HFF-Myc (cell line): ENCODE results near the gene MEIKIN.

Experiments used
- DNase-seq: peaks from one replicate; pipeline ENCODE4 v3.0.0-alpha.2; 2011; ENCODE audit warnings: low read depth; ENCODE audit errors: extremely low read depth
- H3K4me3 ChIP-seq: replicated peaks from 2 replicates; pipeline ENCODE4 v1.5.1; 2011; ENCODE audit warnings: low read depth, mild to moderate bottlenecking, control low read depth, low read length
- CTCF ChIP-seq: IDR thresholded peaks from 2 replicates; pipeline ENCODE4 v1.5.1; 2012; ENCODE audit warnings: mild to moderate bottlenecking, low read depth, low read length, control low read depth; ENCODE audit errors: missing control alignments

Gene MEIKIN

GRCh38 chr5:131945551-131946168 is at the start of gene MEIKIN:
TSS of gene MEIKIN (minus strand) at chr5:131945663. CDS start at chr5:131945505, 158 bp downstream.
- DNase-seq: no peak
- no peak within 1 kb of the TSS for H3K4me3 ChIP-seq
- TF ChIP-seq CTCF: no peak

- H3K4me3 ChIP-seq: no peak overlapping the region
- TF ChIP-seq CTCF: no peak
- no peak for DNase-seq
These were observed 49.2 kb upstream of the MEIKIN start for GRCh38 chr5:131994533-131995226.

GRCh38 chr5:131994090-131994489 is 48.6 kb upstream of the MEIKIN start:
- H3K4me3 ChIP-seq: no peak overlapping the region
- no peak for TF ChIP-seq CTCF
- no peak for DNase-seq

GRCh38 chr5:131993676-131994075 is 48.2 kb upstream of the MEIKIN start:
- no peak overlapping the region for H3K4me3 ChIP-seq
- TF ChIP-seq CTCF: no peak
- no peak for DNase-seq

GRCh38 chr5:131992370-131992769 is 46.9 kb upstream of the MEIKIN start:
- no peak for DNase-seq
- H3K4me3 ChIP-seq: no peak overlapping the region
- no peak for TF ChIP-seq CTCF

GRCh38 chr5:131991593-131992324 is 46.3 kb upstream of the MEIKIN start:
- no peak for TF ChIP-seq CTCF
- no peak overlapping the region for H3K4me3 ChIP-seq
- no peak for DNase-seq
